Prostate gland (tissue), 2 donors: ENCODE measurements around the gene OSBPL8.

Experiments
- CTCF ChIP-seq, 4 experiments: fragments of 200-600 bp in 2 of 4; fragments of 450-650 bp in 2 of 4; sonication (generic) in 2 of 4; IDR thresholded peaks; 1 replicate in 3 of 4; 2 replicates in 1 of 4; pipeline ENCODE4 v1.5.1; 2016 to 2019; ENCODE audit warnings: antibody characterized with exemption in 4 of 4, mild to moderate bottlenecking in 2 of 4, moderate library complexity in 2 of 4
- POLR2A ChIP-seq: fragments of 450-650 bp; IDR thresholded peaks from one replicate; pipeline ENCODE4 v1.6.1; 2016; ENCODE audit warnings: antibody characterized with exemption, mild to moderate bottlenecking
- POLR2AphosphoS5 ChIP-seq: sonication (generic); formaldehyde crosslinking; IDR thresholded peaks from one replicate; pipeline ENCODE4 v1.6.1; 2017; ENCODE audit warnings: antibody characterized with exemption

DNA sequence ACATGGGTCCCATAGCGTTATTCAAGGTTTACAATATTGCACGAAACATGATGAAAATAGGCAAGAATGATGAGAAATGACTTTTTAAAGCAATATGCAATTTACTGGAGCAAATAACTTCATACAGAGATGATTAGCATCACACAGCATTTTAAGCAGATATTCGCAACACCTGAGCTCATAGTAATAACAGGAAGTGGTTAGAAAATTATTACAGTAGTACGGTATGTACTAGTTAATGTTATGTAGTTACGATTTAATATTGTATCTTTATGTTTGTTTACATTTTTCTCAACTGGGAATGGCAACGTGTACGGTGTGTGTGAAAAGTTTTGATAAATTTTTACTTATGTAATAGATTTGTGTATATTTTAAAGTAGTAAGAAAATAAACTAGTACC lies 102.6 kb downstream of the OSBPL8 start:
- TF ChIP-seq CTCF (IDR thresholded peaks at IDR 0.05) (no peak), POLR2A (no peak), POLR2AphosphoS5 (no peak)
